ENCODE data around the gene ATP6V1A. TPM values are rescaled to one million over a fixed set of nuclear protein-coding genes. Genes with fewer than 3 reads are reported as not detected.

Gene ATP6V1A
- polyA plus RNA-seq, 1 of the 3 experiments (the other 2 are of a cell fraction), result 12.1 TPM

- Histone ChIP-seq H3K27ac (ENCODE audit: low read depth in 2 of 2, low read length in 1 of 2) (no peak overlapping the region), H3K4me3 (ENCODE audit: low read depth in 2 of 2, low read length in 1 of 2) (no peak overlapping the region), H3K27me3 (ENCODE audit: insufficient read depth) (no peaks in the 10 kb centered on the region), H3K4me2 (no peak overlapping the region), H3K36me3 (replicated peaks in 1 of 2; ENCODE audit: control insufficient read depth in 1 of 2, insufficient read depth in 2 of 2, low read length in 1 of 2) (peaks cover 10 to 13% of the 10 kb centered on the region in 2 experiments), H3K4me1 (ENCODE audit: control insufficient read depth in 1 of 2, insufficient read depth in 2 of 2, low read depth in 1 of 2, low read length in 1 of 2) (no peaks in the 10 kb centered on the region), H2AFZ (ENCODE audit: low read depth) (no peak overlapping the region), H3K9me3 (no peaks in the 10 kb centered on the region), H3K9me2 (no peaks in the 10 kb centered on the region), H3K79me2 (ENCODE audit: insufficient read depth) (no peaks in the 10 kb centered on the region), H3K9ac (no peak overlapping the region), H3F3A (replicated peaks; ENCODE audit: insufficient read depth) (peaks cover 6% of the 10 kb centered on the region), H4K20me1 (ENCODE audit: insufficient read depth) (no peaks in the 10 kb centered on the region)
- WGBS (ENCODE audit: low lambda C conversion rate), result 96% methylated on average over 3 of the region's 3 CpGs
- DNase-seq, result no peak
- ChIA-PET CTCF (interaction anchor here (1.8 kb wide), 1 partner anchor 26 kb away, joined by 5 read pairs; the partner anchor contains the start of gene GRAMD1C), POLR2A (no interaction called here)
- no peak for TF ChIP-seq GABPA (IDR thresholded peaks at IDR 0.05; ENCODE audit: low read depth)
- TF ChIP-seq, protein P1, sequence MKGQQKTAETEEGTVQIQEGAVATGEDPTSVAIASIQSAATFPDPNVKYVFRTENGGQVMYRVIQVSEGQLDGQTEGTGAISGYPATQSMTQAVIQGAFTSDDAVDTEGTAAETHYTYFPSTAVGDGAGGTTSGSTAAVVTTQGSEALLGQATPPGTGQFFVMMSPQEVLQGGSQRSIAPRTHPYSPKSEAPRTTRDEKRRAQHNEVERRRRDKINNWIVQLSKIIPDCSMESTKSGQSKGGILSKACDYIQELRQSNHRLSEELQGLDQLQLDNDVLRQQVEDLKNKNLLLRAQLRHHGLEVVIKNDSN (IDR thresholded peaks at IDR 0.05; ENCODE audit: borderline replicate concordance, low read depth), result no peak
- no peak for TF ChIP-seq TCF12 (IDR thresholded peaks at IDR 0.05)
- no peak for TF ChIP-seq RCOR1 (IDR thresholded peaks at IDR 0.05; ENCODE audit: low read length)
Measured at GRCh38 chr3:113812854-113813253, 66.0 kb downstream of the ATP6V1A start.

GRCh38 chr3:113819866-113820265 is 73.0 kb downstream of the ATP6V1A start:
- Histone ChIP-seq H3K4me1 (ENCODE audit: control insufficient read depth in 1 of 2, insufficient read depth in 2 of 2, low read depth in 1 of 2, low read length in 1 of 2) (no peaks in the 10 kb centered on the region), H3K4me2 (no peak overlapping the region), H3K9ac (no peak overlapping the region), H3K4me3 (ENCODE audit: low read depth in 2 of 2, low read length in 1 of 2) (no peak overlapping the region), H3K9me2 (no peaks in the 10 kb centered on the region), H4K20me1 (ENCODE audit: insufficient read depth) (no peaks in the 10 kb centered on the region), H3K9me3 (no peaks in the 10 kb centered on the region), H3K27ac (ENCODE audit: low read depth in 2 of 2, low read length in 1 of 2) (no peak overlapping the region), H3K27me3 (ENCODE audit: insufficient read depth) (no peaks in the 10 kb centered on the region), H2AFZ (ENCODE audit: low read depth) (no peak overlapping the region), H3K36me3 (replicated peaks in 1 of 2; ENCODE audit: control insufficient read depth in 1 of 2, insufficient read depth in 2 of 2, low read length in 1 of 2) (no peaks in the 10 kb centered on the region), H3F3A (replicated peaks; ENCODE audit: insufficient read depth) (peaks cover 3% of the 10 kb centered on the region), H3K79me2 (ENCODE audit: insufficient read depth) (no peaks in the 10 kb centered on the region)
- POLR2A ChIA-PET, result no interaction called here
- WGBS (ENCODE audit: low lambda C conversion rate), result 85% methylated on average over 3 of the region's 3 CpGs
- CTCF ChIA-PET, result interaction anchor here (1.2 kb wide), 1 partner anchor 25 kb away, joined by 4 read pairs; no protein-coding TSS in a partner anchor
- TF ChIP-seq, protein P2, sequence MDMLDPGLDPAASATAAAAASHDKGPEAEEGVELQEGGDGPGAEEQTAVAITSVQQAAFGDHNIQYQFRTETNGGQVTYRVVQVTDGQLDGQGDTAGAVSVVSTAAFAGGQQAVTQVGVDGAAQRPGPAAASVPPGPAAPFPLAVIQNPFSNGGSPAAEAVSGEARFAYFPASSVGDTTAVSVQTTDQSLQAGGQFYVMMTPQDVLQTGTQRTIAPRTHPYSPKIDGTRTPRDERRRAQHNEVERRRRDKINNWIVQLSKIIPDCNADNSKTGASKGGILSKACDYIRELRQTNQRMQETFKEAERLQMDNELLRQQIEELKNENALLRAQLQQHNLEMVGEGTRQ (IDR thresholded peaks at IDR 0.05; ENCODE audit: borderline replicate concordance, low read depth, low read length), result no peak
- TF ChIP-seq RCOR1 (IDR thresholded peaks at IDR 0.05; ENCODE audit: low read length) (no peak), FOXJ3 (CRISPR knock-in tag; IDR thresholded peaks at IDR 0.05) (no peak), PBX3 (IDR thresholded peaks at IDR 0.05) (no peak), MXI1 (IDR thresholded peaks at IDR 0.05; ENCODE audit: low read depth, low read length) (no peak), FOXM1 (IDR thresholded peaks at IDR 0.05; ENCODE audit: low read depth) (no peak), MEF2A (IDR thresholded peaks at IDR 0.05; ENCODE audit: borderline replicate concordance, low read depth) (no peak), TCF12 (IDR thresholded peaks at IDR 0.05) (no peak)
- TF ChIP-seq, protein P3, sequence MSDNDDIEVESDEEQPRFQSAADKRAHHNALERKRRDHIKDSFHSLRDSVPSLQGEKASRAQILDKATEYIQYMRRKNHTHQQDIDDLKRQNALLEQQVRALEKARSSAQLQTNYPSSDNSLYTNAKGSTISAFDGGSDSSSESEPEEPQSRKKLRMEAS (IDR thresholded peaks at IDR 0.05; ENCODE audit: low read depth), result no peak
- no peak for DNase-seq
